ENCODE data around the gene FCRL3.

FCRL3 gene

GRCh38 chr1:157682710-157683437, 17.7 kb downstream of the FCRL3 start:
- no peak for DNase-seq (ENCODE audit: low read depth)

GRCh38 chr1:157678721-157679120, 21.8 kb downstream of the FCRL3 start:
- no peak for DNase-seq (ENCODE audit: low read depth)

- DNase-seq (ENCODE audit: low read depth) = no peak
Measured at GRCh38 chr1:157673008-157673407, 27.6 kb downstream of the FCRL3 start.

- no peak for DNase-seq (ENCODE audit: low read depth)
Measured at GRCh38 chr1:157671895-157672294, 28.7 kb downstream of the FCRL3 start.

- no peak for DNase-seq (ENCODE audit: low read depth)
Measured at GRCh38 chr1:157659576-157660247, 40.9 kb downstream of the FCRL3 start.

- no peak for DNase-seq (ENCODE audit: low read depth)
Measured at GRCh38 chr1:157658571-157658970, 42.0 kb downstream of the FCRL3 start.

- no peak for DNase-seq (ENCODE audit: low read depth)
Measured at GRCh38 chr1:157653494-157653873, 47.1 kb downstream of the FCRL3 start.

GRCh38 chr1:157652859-157653493, 47.6 kb downstream of the FCRL3 start:
- DNase-seq (ENCODE audit: low read depth) = no peak

GRCh38 chr1:157648317-157648716, 52.3 kb downstream of the FCRL3 start:
- no peak for DNase-seq (ENCODE audit: low read depth)

GRCh38 chr1:157646144-157646543, 54.4 kb downstream of the FCRL3 start:
- no peak for DNase-seq (ENCODE audit: low read depth)

GRCh38 chr1:157641177-157641576, 59.4 kb downstream of the FCRL3 start:
- DNase-seq (ENCODE audit: low read depth) = no peak

- no peak for DNase-seq (ENCODE audit: low read depth)
Measured at GRCh38 chr1:157639800-157640199, 60.8 kb downstream of the FCRL3 start.

- no peak for DNase-seq (ENCODE audit: low read depth)
Measured at GRCh38 chr1:157628773-157629172, 71.8 kb downstream of the FCRL3 start.
